Esophagus muscularis mucosa (tissue), 4 donors: ENCODE measurements around the gene AVP. TPM values are rescaled to one million over a fixed set of nuclear protein-coding genes. Genes with fewer than 3 reads are reported as not detected.
"Not testable (repeated sequence)": the region's sequence is repeated elsewhere in the genome, so short reads cannot be mapped to it uniquely, and the experiment has no call there.

Source experiments
- DNase-seq: peaks from one replicate; pipeline ENCODE4 v3.0.0-alpha.2; 2017; ENCODE audit errors: extremely low spot score
- H3K27ac ChIP-seq, 4 donors: fragments of 200-600 bp; sonication (generic); replicated peaks in 1 of 4; 1 replicate in 3 of 4; 2 replicates in 1 of 4; pipeline ENCODE4 v1.5.1; 2016 to 2019; ENCODE audit warnings: mild to moderate bottlenecking in 1 of 4
- H3K27me3 ChIP-seq, 4 donors: fragments of 200-600 bp; sonication (generic); one replicate each; pipeline versions ENCODE4 v1.5.1 to v1.6.0; 2016 to 2019
- H3K36me3 ChIP-seq, 4 donors: fragments of 200-600 bp; sonication (generic); one replicate each; pipeline ENCODE4 v1.5.1; 2016 to 2019
- H3K4me1 ChIP-seq, 4 donors: fragments of 200-600 bp; sonication (generic); one replicate each; pipeline ENCODE4 v1.5.1; 2016 to 2019
- H3K4me3 ChIP-seq, 4 donors: fragments of 200-600 bp; sonication (generic); 1 replicate in 2 of 4; 2 replicates in 2 of 4; pipeline ENCODE4 v1.5.1; 2016 to 2019; ENCODE audit warnings: mild to moderate bottlenecking in 4 of 4, moderate library complexity in 1 of 4
- H3K9me3 ChIP-seq, 4 donors: fragments of 200-600 bp; sonication (generic); 1 replicate in 3 of 4; 2 replicates in 1 of 4; pipeline ENCODE4 v1.5.1; 2016 to 2019
- EP300 ChIP-seq: sonication (generic); formaldehyde crosslinking; IDR thresholded peaks from one replicate; pipeline ENCODE4 v1.6.1; 2017; ENCODE audit warnings: antibody characterized with exemption
- POLR2A ChIP-seq: fragments of 450-650 bp; IDR thresholded peaks from one replicate; pipeline ENCODE4 v1.6.1; 2017; ENCODE audit warnings: antibody characterized with exemption, moderate library complexity, mild to moderate bottlenecking, low read depth
- POLR2AphosphoS5 ChIP-seq, 2 donors: sonication (generic); formaldehyde crosslinking; IDR thresholded peaks; one replicate each; pipeline ENCODE4 v1.6.1; 2017; ENCODE audit warnings: antibody characterized with exemption in 2 of 2
- WGBS: methylation state at CpG from one replicate; pipeline ENCODE4 v1.1.5; 2018; 5-methylcytosine and 5-hydroxymethylcytosine counted together
- intact Hi-C: fragments of 100-400 bp; cut with DNase I; formaldehyde crosslinking; loops from one replicate; pipeline ENCODE4 v1.15.1; 2023
- total RNA-seq, 4 donors: library from RNA; depleted of rRNA; stranded (reverse); fragments of >200 nt; gene quantifications; one replicate each; pipeline versions ENCODE4 v1.1.0 to v1.2.1, GENCODE V29; 2016
- TF ChIP-seq, protein P1 (sequence below), 3 experiments: fragments of 200-600 bp in 2 of 3; fragments of 450-650 bp in 1 of 3; sonication (generic) in 2 of 3; IDR thresholded peaks; one replicate each; pipeline ENCODE4 v1.5.1; 2017 to 2019; ENCODE audit warnings: antibody characterized with exemption in 3 of 3, mild to moderate bottlenecking in 2 of 3, moderate library complexity in 1 of 3

AVP gene
- total RNA-seq, 4 donors from 2014 or later: not detected

- peaks cover 7 to 16% (median 14%) of the 10 kb centered on the region in 4 donors for H3K4me1 ChIP-seq
- intact Hi-C loops: no loop called here
- no peak overlapping the region for H3K27ac ChIP-seq
- DNase-seq: no peak
- H3K27me3 ChIP-seq: peaks cover 0 to 46% (median 13%) of the 10 kb centered on the region in 4 donors
- no peaks in the 10 kb centered on the region for H3K9me3 ChIP-seq
- 79% methylated on average over 7 of the region's 8 CpGs for WGBS
- no peaks in the 10 kb centered on the region for H3K36me3 ChIP-seq
- no peak overlapping the region for H3K4me3 ChIP-seq
- TF ChIP-seq POLR2A: no peak
- TF ChIP-seq, protein P1, sequence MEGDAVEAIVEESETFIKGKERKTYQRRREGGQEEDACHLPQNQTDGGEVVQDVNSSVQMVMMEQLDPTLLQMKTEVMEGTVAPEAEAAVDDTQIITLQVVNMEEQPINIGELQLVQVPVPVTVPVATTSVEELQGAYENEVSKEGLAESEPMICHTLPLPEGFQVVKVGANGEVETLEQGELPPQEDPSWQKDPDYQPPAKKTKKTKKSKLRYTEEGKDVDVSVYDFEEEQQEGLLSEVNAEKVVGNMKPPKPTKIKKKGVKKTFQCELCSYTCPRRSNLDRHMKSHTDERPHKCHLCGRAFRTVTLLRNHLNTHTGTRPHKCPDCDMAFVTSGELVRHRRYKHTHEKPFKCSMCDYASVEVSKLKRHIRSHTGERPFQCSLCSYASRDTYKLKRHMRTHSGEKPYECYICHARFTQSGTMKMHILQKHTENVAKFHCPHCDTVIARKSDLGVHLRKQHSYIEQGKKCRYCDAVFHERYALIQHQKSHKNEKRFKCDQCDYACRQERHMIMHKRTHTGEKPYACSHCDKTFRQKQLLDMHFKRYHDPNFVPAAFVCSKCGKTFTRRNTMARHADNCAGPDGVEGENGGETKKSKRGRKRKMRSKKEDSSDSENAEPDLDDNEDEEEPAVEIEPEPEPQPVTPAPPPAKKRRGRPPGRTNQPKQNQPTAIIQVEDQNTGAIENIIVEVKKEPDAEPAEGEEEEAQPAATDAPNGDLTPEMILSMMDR (IDR thresholded peaks at IDR 0.05): no peak
- TF ChIP-seq EP300: no peak
- TF ChIP-seq POLR2AphosphoS5 (IDR thresholded peaks at IDR 0.05): no peak
Observed at GRCh38 chr20:3068986-3069900, 15.3 kb downstream of the AVP start.

DNA sequence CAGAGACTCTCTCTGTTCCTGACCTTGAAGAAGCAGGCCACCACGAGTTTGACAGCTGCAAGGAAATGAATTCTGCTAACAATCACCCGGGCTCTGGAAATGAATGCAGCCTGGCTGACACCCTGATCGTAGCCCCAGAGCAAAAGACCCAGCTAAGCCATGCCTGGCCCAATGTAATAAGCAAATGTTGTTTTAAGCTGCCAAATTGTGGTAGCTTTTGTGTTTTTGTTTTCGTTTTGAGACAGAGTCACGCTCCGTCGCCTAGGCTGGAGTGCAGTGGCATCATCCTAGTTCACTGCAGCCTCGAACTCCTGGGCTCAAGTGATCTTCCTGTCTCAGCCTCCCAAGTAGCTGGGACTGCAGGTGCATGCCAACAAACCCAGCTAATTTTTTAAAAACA, 16.4 kb downstream of the AVP start:
- DNase-seq: no peak
- WGBS: 69% methylated on average over 7 of the region's 8 CpGs
- Histone ChIP-seq H3K4me1 (peaks cover 7 to 16% (median 14%) of the 10 kb centered on the region in 4 donors), H3K4me3 (no peak overlapping the region), H3K27ac (no peak overlapping the region), H3K27me3 (peaks cover 0 to 36% (median 13%) of the 10 kb centered on the region in 4 donors), H3K9me3 (no peaks in the 10 kb centered on the region), H3K36me3 (no peaks in the 10 kb centered on the region)
- intact Hi-C loops: no loop called here
- TF ChIP-seq, protein P1 (IDR thresholded peaks at IDR 0.05): no peak
- TF ChIP-seq EP300 (no peak), POLR2AphosphoS5 (IDR thresholded peaks at IDR 0.05) (no peak), POLR2A (no peak)

DNA sequence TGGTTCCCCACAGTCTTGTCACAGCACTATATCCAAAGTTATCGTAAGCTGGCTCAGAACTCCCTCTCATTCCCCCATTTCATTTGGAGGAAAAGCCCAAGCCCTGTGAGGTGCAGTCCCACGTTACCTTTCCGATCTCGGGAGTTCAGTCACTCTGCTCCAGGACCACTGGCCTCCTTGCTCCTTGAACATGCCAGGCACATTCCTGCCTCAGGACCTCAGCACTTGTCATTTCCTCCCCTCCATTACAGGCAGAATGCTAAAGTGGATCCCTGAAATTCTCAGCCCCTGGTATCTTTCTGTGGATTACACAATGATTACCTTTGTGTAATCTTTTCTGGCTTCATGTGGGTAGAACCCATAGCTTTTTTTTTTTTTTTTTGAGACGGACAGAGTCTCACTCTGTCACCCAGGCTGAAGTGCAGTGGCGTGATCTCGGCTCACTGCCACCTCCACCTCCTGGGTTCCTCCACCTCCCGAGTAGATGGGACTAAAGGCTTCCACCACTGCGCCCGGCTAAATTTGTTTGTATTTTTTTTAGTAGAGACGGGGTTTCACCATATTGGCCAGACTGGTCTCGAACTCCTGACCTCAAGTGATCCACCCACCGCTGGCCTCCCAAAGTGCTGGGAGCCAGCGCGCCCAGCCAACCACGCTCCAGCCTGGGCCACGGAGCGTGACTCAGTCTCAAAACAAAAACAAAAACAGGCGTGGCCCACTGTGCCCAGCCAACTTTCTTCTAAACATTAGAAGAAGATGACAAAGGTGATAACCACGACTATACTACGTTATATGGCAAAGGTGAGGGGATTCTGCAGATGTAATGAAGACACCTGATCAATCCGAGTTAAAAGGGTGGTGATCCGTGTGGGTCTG, 17.1 kb downstream of the AVP start:
- Histone ChIP-seq H3K27me3 (peaks cover 0 to 29% (median 13%) of the 10 kb centered on the region in 4 donors), H3K4me3 (no peak overlapping the region), H3K9me3 (no peaks in the 10 kb centered on the region), H3K27ac (no peak overlapping the region), H3K36me3 (no peaks in the 10 kb centered on the region), H3K4me1 (peaks cover 7 to 12% (median 11%) of the 10 kb centered on the region in 4 donors)
- TF ChIP-seq POLR2AphosphoS5 (IDR thresholded peaks at IDR 0.05) (no peak), EP300 (no peak), POLR2A (no peak)
- TF ChIP-seq, protein P1 (IDR thresholded peaks at IDR 0.05): no peak
- DNase-seq: no peak
- intact Hi-C loops: no loop called here
- WGBS: 88% methylated on average over 22 of the region's 23 CpGs

DNA sequence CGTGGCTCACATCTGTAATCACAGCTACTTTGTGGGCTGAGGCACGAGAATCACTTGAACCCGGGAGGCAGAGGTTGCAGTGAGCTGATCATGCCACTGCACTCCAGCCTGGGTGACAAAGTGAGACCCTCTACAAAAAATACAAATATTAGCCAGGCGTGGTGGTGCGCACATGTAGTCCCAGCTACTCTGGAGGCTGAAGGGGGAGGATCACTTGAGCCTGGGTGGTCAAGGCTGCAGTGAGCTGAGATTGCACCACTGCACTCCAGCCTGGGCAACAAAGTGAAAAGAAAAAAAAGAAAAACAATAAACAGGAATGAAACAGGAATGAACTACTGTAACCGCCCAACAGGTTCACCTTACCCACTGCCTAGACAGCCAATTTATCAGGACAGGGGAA, 20.4 kb downstream of the AVP start:
- H3K36me3 ChIP-seq, H3K4me3 ChIP-seq, H3K4me1 ChIP-seq, DNase-seq, H3K27me3 ChIP-seq, intact Hi-C loops, H3K9me3 ChIP-seq, H3K27ac ChIP-seq: not testable (repeated sequence)
- 97% methylated on average over 6 of the region's 6 CpGs for WGBS

- H3K4me1 ChIP-seq: no peaks in the 10 kb centered on the region
- no peaks in the 10 kb centered on the region for H3K36me3 ChIP-seq
- TF ChIP-seq POLR2A: no peak
- TF ChIP-seq POLR2AphosphoS5 (IDR thresholded peaks at IDR 0.05): no peak
- TF ChIP-seq, protein P1 (IDR thresholded peaks at IDR 0.05): no peak
- TF ChIP-seq EP300: no peak
- WGBS: 100% methylated on average over 2 of the region's 3 CpGs
- H3K4me3 ChIP-seq: no peak overlapping the region
- no peak overlapping the region for H3K27ac ChIP-seq
- intact Hi-C loops: no loop called here
- no peaks in the 10 kb centered on the region for H3K9me3 ChIP-seq
- H3K27me3 ChIP-seq: no peaks in the 10 kb centered on the region
- DNase-seq: no peak
Observed at GRCh38 chr20:3059489-3059888, 25.0 kb downstream of the AVP start.
